NB4 (cell line): ENCODE data around the gene SMARCA2.

ENCODE experiments used
- DNase-seq: peaks from one replicate; pipeline ENCODE4 v3.0.0; 2010; ENCODE audit warnings: low read depth
- H3K4me3 ChIP-seq: one replicate; pipeline ENCODE4 v1.5.1; 2011; ENCODE audit warnings: mild to moderate bottlenecking, low read depth, low read length, moderate library complexity
- MYC ChIP-seq: IDR thresholded peaks from 2 replicates; pipeline ENCODE4 v1.6.1; 2011; ENCODE audit warnings: low read depth, low read length
- POLR2A ChIP-seq: IDR thresholded peaks from 2 replicates; pipeline ENCODE4 v1.6.1; 2011; ENCODE audit warnings: mild to moderate bottlenecking; ENCODE audit not compliant: insufficient read length; ENCODE audit errors: extremely low read depth
- TF ChIP-seq, protein P1 (sequence below): IDR thresholded peaks from one replicate; pipeline ENCODE4 v1.5.1; 2012; ENCODE audit warnings: low read depth, low read length
- TF ChIP-seq, protein P2 (sequence below): IDR thresholded peaks from 2 replicates; pipeline ENCODE4 v1.6.1; 2011; ENCODE audit warnings: low read depth, low read length

SMARCA2 gene

GRCh38 chr9:1978941-1979340 lies 36.2 kb upstream of the SMARCA2 start:
- TF ChIP-seq, protein P1, sequence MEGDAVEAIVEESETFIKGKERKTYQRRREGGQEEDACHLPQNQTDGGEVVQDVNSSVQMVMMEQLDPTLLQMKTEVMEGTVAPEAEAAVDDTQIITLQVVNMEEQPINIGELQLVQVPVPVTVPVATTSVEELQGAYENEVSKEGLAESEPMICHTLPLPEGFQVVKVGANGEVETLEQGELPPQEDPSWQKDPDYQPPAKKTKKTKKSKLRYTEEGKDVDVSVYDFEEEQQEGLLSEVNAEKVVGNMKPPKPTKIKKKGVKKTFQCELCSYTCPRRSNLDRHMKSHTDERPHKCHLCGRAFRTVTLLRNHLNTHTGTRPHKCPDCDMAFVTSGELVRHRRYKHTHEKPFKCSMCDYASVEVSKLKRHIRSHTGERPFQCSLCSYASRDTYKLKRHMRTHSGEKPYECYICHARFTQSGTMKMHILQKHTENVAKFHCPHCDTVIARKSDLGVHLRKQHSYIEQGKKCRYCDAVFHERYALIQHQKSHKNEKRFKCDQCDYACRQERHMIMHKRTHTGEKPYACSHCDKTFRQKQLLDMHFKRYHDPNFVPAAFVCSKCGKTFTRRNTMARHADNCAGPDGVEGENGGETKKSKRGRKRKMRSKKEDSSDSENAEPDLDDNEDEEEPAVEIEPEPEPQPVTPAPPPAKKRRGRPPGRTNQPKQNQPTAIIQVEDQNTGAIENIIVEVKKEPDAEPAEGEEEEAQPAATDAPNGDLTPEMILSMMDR, result no peak
- TF ChIP-seq, protein P2, sequence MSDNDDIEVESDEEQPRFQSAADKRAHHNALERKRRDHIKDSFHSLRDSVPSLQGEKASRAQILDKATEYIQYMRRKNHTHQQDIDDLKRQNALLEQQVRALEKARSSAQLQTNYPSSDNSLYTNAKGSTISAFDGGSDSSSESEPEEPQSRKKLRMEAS, result no peak
- TF ChIP-seq MYC, result no peak
- TF ChIP-seq POLR2A, result no peak
- no peak overlapping the region for H3K4me3 ChIP-seq

DNA sequence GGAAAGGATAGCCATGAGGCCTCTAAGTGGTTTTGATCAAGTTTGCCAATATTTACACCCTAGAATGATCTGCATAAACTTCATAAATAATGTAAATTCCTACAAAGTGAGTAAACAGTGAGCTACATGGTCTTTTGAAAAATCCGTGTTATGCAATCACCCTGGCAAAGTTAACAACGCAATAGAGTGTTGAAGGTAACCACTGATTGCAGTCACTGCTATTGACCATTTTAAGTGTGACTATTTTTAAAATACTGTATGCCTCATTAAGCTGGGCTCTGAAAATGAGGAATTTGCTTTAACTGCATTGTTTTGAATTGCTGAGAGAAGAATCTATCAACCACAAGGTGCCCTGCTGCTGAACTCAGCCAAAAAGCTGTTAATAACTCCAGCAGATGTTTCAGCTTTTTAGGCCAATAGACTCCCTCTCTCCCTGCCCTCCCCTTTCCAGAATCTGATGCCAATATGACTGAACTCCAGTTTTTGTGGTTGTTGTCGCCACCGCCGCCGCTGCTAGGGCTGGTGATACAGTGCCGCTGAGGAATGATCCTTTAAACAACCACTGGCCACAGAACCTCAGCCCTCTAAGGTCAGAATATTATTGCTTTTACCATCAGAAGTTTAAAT lies 35.3 kb upstream of the SMARCA2 start:
- peak; percentile 54 for DNase-seq
- TF ChIP-seq MYC (no peak), POLR2A (no peak)
- TF ChIP-seq, protein P1, result no peak
- TF ChIP-seq, protein P2, result no peak
- H3K4me3 ChIP-seq, result no peak overlapping the region

More at GRCh38 chr9:1978941-1979340, 36.2 kb upstream of the SMARCA2 start:
- no peak for DNase-seq

GRCh38 chr9:1980387-1980786 lies 34.8 kb upstream of the SMARCA2 start:
- no peak for DNase-seq
- TF ChIP-seq, protein P2, result no peak
- TF ChIP-seq, protein P1, result no peak
- TF ChIP-seq MYC (no peak), POLR2A (no peak)
- H3K4me3 ChIP-seq, result no peak overlapping the region

DNA sequence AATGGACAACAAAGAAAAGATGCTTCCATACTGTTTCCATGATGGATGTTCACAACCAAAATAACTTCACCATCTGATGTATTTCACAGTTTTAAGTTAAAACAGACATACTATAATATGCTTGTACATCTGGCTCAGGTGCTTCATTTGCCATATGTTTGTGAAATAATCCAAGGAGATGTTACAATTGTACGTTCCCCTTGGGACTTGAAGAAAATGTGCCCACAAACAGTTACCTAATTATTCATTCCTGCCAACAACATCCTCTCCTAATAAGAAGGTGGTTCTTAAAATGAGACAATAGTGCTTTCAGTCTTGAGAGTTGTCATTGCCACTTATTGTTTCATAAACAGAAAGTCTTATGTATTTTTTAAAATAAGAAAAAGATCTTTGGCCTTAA lies 33.1 kb upstream of the SMARCA2 start:
- no peak for DNase-seq
- TF ChIP-seq, protein P1, result no peak
- TF ChIP-seq, protein P2, result no peak
- TF ChIP-seq MYC, result no peak
- no peak for TF ChIP-seq POLR2A
- no peak overlapping the region for H3K4me3 ChIP-seq

DNA sequence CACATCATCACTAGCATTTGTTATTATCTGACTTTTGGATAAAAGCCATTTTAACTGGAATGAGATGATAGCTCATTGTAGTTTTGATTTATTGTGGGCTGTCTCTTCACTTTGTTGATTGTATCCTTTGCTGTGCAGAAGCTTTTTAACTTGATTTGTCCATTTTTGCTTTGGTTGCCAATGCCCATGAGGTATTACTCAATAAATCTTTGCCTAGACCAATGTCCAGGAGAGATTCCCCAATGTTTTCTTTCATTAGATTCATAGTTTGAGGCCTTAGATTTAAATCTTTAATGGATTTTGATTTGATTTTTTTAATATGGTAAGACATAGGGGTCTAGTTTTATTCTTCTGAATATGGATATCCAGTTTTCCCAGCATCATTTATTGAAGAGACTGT lies 28.8 kb upstream of the SMARCA2 start:
- no peak for DNase-seq
- TF ChIP-seq, protein P2, result no peak
- no peak for TF ChIP-seq MYC
- TF ChIP-seq POLR2A, result no peak
- TF ChIP-seq, protein P1, result no peak
- H3K4me3 ChIP-seq, result no peak overlapping the region

DNA sequence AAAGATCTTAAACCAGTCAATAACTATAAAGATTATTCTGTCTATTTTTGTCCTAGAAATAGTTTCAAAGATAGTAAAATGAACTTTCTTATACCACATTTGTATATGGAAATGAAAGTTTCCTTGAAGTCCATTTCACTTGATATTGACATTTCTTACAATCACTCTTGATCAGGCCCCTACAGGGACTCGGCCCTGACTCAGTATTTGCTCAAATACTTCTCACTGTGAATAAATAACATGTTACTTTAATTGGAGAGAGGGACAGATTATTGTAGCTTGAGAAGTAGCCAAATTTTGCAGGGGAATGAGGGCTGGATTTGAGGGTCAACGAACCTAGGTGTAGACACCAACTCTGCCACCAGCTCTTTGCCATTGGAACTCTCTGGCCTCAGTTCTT lies 25.6 kb upstream of the SMARCA2 start:
- DNase-seq, result no peak
- H3K4me3 ChIP-seq, result no peak overlapping the region
- TF ChIP-seq, protein P1, result no peak
- TF ChIP-seq, protein P2, result no peak
- TF ChIP-seq POLR2A (no peak), MYC (no peak)
